ENCODE results near the gene WDFY1. TPM values are rescaled to one million over a fixed set of nuclear protein-coding genes. Genes with fewer than 3 reads are reported as not detected.

Gene WDFY1
- total RNA-seq, 3 donors from 2014 or later, result 45.2 to 57.6 (median 46.2) TPM

GRCh38 chr2:223897669-223898330, 47.3 kb downstream of the WDFY1 start:
- intact Hi-C loops (cut with DNase I; ENCODE audit: low total_unique reads), result no loop called here
- Histone ChIP-seq H3K4me3 (no peak overlapping the region), H3K4me1 (no peaks in the 10 kb centered on the region), H3K27ac (no peak overlapping the region), H3K9me3 (no peaks in the 10 kb centered on the region), H3K27me3 (no peaks in the 10 kb centered on the region), H3K36me3 (peaks cover 4% of the 10 kb centered on the region)
- TF ChIP-seq CTCF (IDR thresholded peaks at IDR 0.05) (no peak), POLR2A (IDR thresholded peaks at IDR 0.05) (no peak), POLR2AphosphoS5 (IDR thresholded peaks at IDR 0.05) (no peak)
- no peak for DNase-seq (ENCODE audit: low spot score in 2 of 2)

- no peak for DNase-seq (ENCODE audit: low spot score in 2 of 2)
- intact Hi-C loops (cut with DNase I; ENCODE audit: low total_unique reads), result no loop called here
- H3K27ac ChIP-seq, result no peak overlapping the region
- no peak overlapping the region for H3K4me3 ChIP-seq
- no peaks in the 10 kb centered on the region for H3K4me1 ChIP-seq
- H3K36me3 ChIP-seq, result peaks cover 4% of the 10 kb centered on the region
- no peaks in the 10 kb centered on the region for H3K27me3 ChIP-seq
- TF ChIP-seq CTCF (IDR thresholded peaks at IDR 0.05) (no peak), POLR2A (IDR thresholded peaks at IDR 0.05) (no peak), POLR2AphosphoS5 (IDR thresholded peaks at IDR 0.05) (no peak)
- H3K9me3 ChIP-seq, result no peaks in the 10 kb centered on the region
Measured at GRCh38 chr2:223896833-223897311, 48.3 kb downstream of the WDFY1 start.

GRCh38 chr2:223894968-223895367, 50.2 kb downstream of the WDFY1 start:
- DNase-seq (ENCODE audit: low spot score in 2 of 2), result no peak
- no peak overlapping the region for H3K4me3 ChIP-seq
- H3K27ac ChIP-seq, result no peak overlapping the region
- intact Hi-C loops (cut with DNase I; ENCODE audit: low total_unique reads), result no loop called here
- no peak for TF ChIP-seq CTCF (IDR thresholded peaks at IDR 0.05)
- TF ChIP-seq POLR2A (IDR thresholded peaks at IDR 0.05), result no peak
- no peak for TF ChIP-seq POLR2AphosphoS5 (IDR thresholded peaks at IDR 0.05)
- no peaks in the 10 kb centered on the region for H3K9me3 ChIP-seq
- no peaks in the 10 kb centered on the region for H3K27me3 ChIP-seq
- H3K4me1 ChIP-seq, result no peaks in the 10 kb centered on the region
- H3K36me3 ChIP-seq, result peaks cover 4% of the 10 kb centered on the region

GRCh38 chr2:223894009-223894408, 51.1 kb downstream of the WDFY1 start:
- no peak for DNase-seq (ENCODE audit: low spot score in 2 of 2)
- no peak for TF ChIP-seq POLR2A (IDR thresholded peaks at IDR 0.05)
- no peak for TF ChIP-seq POLR2AphosphoS5 (IDR thresholded peaks at IDR 0.05)
- no peak for TF ChIP-seq CTCF (IDR thresholded peaks at IDR 0.05)

GRCh38 chr2:223890721-223891120, 54.4 kb downstream of the WDFY1 start:
- Histone ChIP-seq H3K4me3 (no peak overlapping the region), H3K9me3 (no peaks in the 10 kb centered on the region), H3K36me3 (peaks cover 4% of the 10 kb centered on the region), H3K4me1 (no peaks in the 10 kb centered on the region), H3K27ac (no peak overlapping the region), H3K27me3 (no peaks in the 10 kb centered on the region)
- DNase-seq (ENCODE audit: low spot score in 2 of 2), result no peak
- TF ChIP-seq CTCF (IDR thresholded peaks at IDR 0.05), result no peak
- TF ChIP-seq POLR2A (IDR thresholded peaks at IDR 0.05), result no peak
- no peak for TF ChIP-seq POLR2AphosphoS5 (IDR thresholded peaks at IDR 0.05)
- intact Hi-C loops (cut with DNase I; ENCODE audit: low total_unique reads), result no loop called here

More at GRCh38 chr2:223894009-223894408, 51.1 kb downstream of the WDFY1 start:
- H3K4me1 ChIP-seq, result no peaks in the 10 kb centered on the region
- no peaks in the 10 kb centered on the region for H3K27me3 ChIP-seq
- H3K4me3 ChIP-seq, result no peak overlapping the region
- H3K36me3 ChIP-seq, result peaks cover 4% of the 10 kb centered on the region
- intact Hi-C loops (cut with DNase I; ENCODE audit: low total_unique reads), result no loop called here
- H3K27ac ChIP-seq, result no peak overlapping the region
- H3K9me3 ChIP-seq, result no peaks in the 10 kb centered on the region
